G401 (cell line): Measurements from ENCODE around the gene ADARB1. TPM values are rescaled to one million over a fixed set of nuclear protein-coding genes. Genes with fewer than 3 reads are reported as not detected.

ENCODE experiments used
- DNase-seq: peaks from one replicate; pipeline ENCODE4 v3.0.0-alpha.2; 2015; ENCODE audit warnings: low spot score
- in situ Hi-C: cut with HindIII; loops from 2 replicates; pipeline ENCODE4 v1.10.0; 2016; ENCODE audit warnings: low sequenced_read_pairs, mixed read lengths
- total RNA-seq: library from RNA; depleted of rRNA; stranded (reverse); fragments of >200 nt; shearing (Covaris generic); gene quantifications from 2 replicates; pipeline ENCODE4 v1.2.3, GENCODE V29; 2014

ADARB1 gene
- total RNA-seq, 1 experiment from 2014 or later, result 68.1 TPM

- in situ Hi-C loops, result no loop called here
- DNase-seq, result no peak
Measured at GRCh38 chr21:45071874-45072737, 2.3 kb upstream of the ADARB1 start.

- DNase-seq, result no peak
- in situ Hi-C loops, result no loop called here
Measured at GRCh38 chr21:45072738-45073300, 1.6 kb upstream of the ADARB1 start.

GRCh38 chr21:45073301-45074047 lies 906 bp upstream of the ADARB1 start:
- in situ Hi-C loops, result no loop called here
- no peak for DNase-seq

- in situ Hi-C loops, result no loop called here
- no peak for DNase-seq
Measured at GRCh38 chr21:45074818-45075595, 627 bp downstream of the ADARB1 start.

GRCh38 chr21:45075596-45076244 lies 1.3 kb downstream of the ADARB1 start:
- DNase-seq, result peak; percentile 61
- in situ Hi-C loops, result no loop called here

- in situ Hi-C loops, result no loop called here
- DNase-seq, result no peak
Measured at GRCh38 chr21:45076245-45076711, 1.9 kb downstream of the ADARB1 start.

- in situ Hi-C loops, result no loop called here
- no peak for DNase-seq
Measured at GRCh38 chr21:45078371-45078770, 4.0 kb downstream of the ADARB1 start.

GRCh38 chr21:45078877-45079281 lies 4.5 kb downstream of the ADARB1 start:
- DNase-seq, result no peak
- in situ Hi-C loops, result no loop called here

- in situ Hi-C loops, result no loop called here
- DNase-seq, result no peak
Measured at GRCh38 chr21:45079351-45079750, 5.0 kb downstream of the ADARB1 start.

GRCh38 chr21:45080232-45080631 lies 5.9 kb downstream of the ADARB1 start:
- in situ Hi-C loops, result no loop called here
- no peak for DNase-seq

GRCh38 chr21:45080639-45081414 lies 6.4 kb downstream of the ADARB1 start:
- in situ Hi-C loops, result no loop called here
- DNase-seq, result no peak

GRCh38 chr21:45081636-45082035 lies 7.3 kb downstream of the ADARB1 start:
- no peak for DNase-seq
- in situ Hi-C loops, result no loop called here

GRCh38 chr21:45082736-45083135 lies 8.4 kb downstream of the ADARB1 start:
- in situ Hi-C loops, result no loop called here
- DNase-seq, result no peak

- no peak for DNase-seq
- in situ Hi-C loops, result no loop called here
Measured at GRCh38 chr21:45084121-45084520, 9.7 kb downstream of the ADARB1 start.

- in situ Hi-C loops, result no loop called here
- DNase-seq, result no peak
Measured at GRCh38 chr21:45084881-45085536, 10.6 kb downstream of the ADARB1 start.

GRCh38 chr21:45085700-45086099 lies 11.3 kb downstream of the ADARB1 start:
- in situ Hi-C loops, result no loop called here
- no peak for DNase-seq

- no peak for DNase-seq
- in situ Hi-C loops, result no loop called here
Measured at GRCh38 chr21:45086337-45086958, 12.1 kb downstream of the ADARB1 start.
